GM13976 (cell line): ENCODE data around the gene ATP6AP1.

Source experiments
- DNase-seq: peaks from one replicate; pipeline ENCODE4 v3.0.0; 2012; ENCODE audit warnings: low spot score
- in situ Hi-C: fragments of 300-500 bp; cut with MboI; formaldehyde crosslinking; loops from one replicate; pipeline ENCODE4 v1.12.0; 2022; ENCODE audit warnings: low sequenced_read_pairs, mixed read lengths, inconsistent platforms; ENCODE audit not compliant: unreplicated experiment
- TF ChIP-seq, protein P1 (sequence below): IDR thresholded peaks from 2 replicates; pipeline ENCODE4 v1.5.1; 2012; ENCODE audit warnings: borderline replicate concordance, mild to moderate bottlenecking; ENCODE audit not compliant: insufficient read depth; ENCODE audit errors: extremely low read depth, missing control alignments, control extremely low read depth

ATP6AP1 gene

DNA sequence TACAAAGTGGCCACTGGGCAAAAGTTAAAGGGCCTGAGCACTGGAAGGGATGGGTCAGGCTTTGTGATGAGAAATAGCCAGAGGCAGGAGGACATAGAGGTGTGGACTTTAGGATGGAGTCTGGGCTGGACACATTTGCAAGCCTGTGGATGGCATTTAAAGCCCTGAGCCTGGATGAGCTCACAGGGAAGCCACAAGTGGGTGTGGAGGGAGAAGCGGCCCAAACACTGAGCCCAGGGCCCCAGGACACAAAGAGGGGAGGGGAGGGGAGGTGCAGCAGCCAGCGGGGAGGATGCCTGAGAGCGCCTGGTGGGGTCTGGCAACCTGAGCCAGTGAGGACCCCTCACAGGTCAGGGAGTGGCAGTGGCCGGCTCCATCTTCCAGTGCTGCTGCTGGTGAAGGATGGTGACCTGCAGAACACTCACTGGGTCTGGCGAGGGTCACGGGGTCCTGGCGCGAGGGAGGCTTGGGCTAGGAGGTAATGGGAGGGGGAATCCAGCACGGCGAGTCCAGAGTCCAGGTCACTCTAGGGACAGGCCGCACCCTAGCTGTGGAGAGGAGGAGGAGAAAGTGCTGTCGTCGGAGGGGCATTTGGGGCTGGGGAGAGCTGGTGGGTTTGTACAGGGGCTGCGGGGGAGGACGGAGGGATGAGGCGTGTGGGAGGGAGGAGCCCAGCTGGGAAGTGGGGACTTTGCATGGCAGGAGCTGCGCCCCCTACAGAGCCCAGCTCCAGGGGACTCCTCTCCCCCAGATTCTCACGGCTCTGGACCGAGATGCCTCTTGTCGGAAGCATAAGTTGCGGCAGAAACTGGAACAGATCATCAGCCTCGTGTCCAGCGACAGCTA, 43.6 kb downstream of the ATP6AP1 start:
- in situ Hi-C loops = no loop called here
- no peak for DNase-seq
- TF ChIP-seq, protein P1, sequence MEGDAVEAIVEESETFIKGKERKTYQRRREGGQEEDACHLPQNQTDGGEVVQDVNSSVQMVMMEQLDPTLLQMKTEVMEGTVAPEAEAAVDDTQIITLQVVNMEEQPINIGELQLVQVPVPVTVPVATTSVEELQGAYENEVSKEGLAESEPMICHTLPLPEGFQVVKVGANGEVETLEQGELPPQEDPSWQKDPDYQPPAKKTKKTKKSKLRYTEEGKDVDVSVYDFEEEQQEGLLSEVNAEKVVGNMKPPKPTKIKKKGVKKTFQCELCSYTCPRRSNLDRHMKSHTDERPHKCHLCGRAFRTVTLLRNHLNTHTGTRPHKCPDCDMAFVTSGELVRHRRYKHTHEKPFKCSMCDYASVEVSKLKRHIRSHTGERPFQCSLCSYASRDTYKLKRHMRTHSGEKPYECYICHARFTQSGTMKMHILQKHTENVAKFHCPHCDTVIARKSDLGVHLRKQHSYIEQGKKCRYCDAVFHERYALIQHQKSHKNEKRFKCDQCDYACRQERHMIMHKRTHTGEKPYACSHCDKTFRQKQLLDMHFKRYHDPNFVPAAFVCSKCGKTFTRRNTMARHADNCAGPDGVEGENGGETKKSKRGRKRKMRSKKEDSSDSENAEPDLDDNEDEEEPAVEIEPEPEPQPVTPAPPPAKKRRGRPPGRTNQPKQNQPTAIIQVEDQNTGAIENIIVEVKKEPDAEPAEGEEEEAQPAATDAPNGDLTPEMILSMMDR = no peak

- no peak for DNase-seq
- in situ Hi-C loops = no loop called here
- TF ChIP-seq, protein P1 = no peak
Observed at GRCh38 chrX:154472685-154473632, 44.5 kb downstream of the ATP6AP1 start.

- DNase-seq = no peak
- in situ Hi-C loops = no loop called here
- TF ChIP-seq, protein P1 = no peak
Observed at GRCh38 chrX:154473683-154474082, 45.2 kb downstream of the ATP6AP1 start.

DNA sequence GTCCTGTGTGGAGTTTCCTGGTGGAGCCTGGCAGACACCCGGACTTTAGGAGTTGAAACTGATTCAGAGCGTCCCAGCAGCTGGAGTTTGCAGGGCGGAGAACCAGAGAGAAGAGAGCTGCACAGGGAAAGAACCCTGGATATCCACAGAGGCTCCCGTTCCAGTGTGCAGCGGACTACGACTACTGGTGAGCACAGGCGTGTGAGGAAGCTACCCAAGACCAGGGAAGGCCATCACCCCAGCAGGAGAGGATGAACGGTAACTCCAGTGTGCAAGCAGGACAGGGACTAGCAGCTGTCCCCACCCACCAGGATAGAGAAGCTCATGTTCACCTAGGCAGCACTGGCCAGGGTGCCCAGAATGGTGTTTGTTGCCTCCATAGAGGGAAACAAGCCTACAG, 48.3 kb downstream of the ATP6AP1 start:
- in situ Hi-C loops = no loop called here
- DNase-seq = no peak

DNA sequence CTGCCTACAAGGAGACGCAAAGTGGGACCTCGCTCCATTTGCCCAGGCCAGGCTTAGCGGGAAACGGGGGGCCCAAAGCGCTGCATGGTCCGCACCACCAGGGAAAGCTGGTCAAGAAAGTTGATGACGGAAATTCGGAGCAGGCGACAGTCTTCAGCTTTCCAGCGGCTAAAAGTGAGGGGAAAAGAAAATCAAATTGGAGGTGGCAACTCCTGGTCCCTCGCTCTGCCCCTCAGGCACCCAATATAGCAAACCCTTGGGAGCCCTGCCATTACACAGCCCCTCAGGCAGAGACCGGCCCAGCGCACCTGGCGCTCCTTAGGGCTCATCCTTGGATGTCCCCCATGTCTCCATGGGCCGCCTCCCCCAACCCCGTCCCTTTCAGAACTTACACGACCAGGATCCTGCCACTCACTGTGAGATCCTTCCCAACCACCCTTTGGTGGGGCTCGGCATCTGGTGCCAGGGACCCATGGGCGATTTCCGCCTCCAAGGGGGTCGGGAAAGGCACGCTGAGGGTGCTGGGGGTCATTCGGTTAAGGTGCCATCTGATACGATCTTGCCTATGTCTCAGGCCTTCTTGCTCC, 49.5 kb downstream of the ATP6AP1 start:
- TF ChIP-seq, protein P1 = no peak
- no peak for DNase-seq

More for the DNA sequence above, 48.3 kb downstream of the ATP6AP1 start:
- TF ChIP-seq, protein P1 = no peak

More for the DNA sequence above, 49.5 kb downstream of the ATP6AP1 start:
- in situ Hi-C loops = no loop called here
